Gastrocnemius medialis (tissue), 4 donors: ENCODE data around the gene ODC1.

Source experiments
- POLR2A ChIP-seq, 2 donors: fragments of 450-650 bp; IDR thresholded peaks; one replicate each; pipeline ENCODE4 v1.6.1; 2017; ENCODE audit warnings: antibody characterized with exemption in 2 of 2, mild to moderate bottlenecking in 2 of 2, moderate library complexity in 2 of 2
- TF ChIP-seq, protein P1 (sequence below), 5 experiments: fragments of 450-650 bp in 3 of 5; fragments of 200-600 bp in 2 of 5; sonication (generic) in 2 of 5; IDR thresholded peaks in 4 of 5; conservative IDR thresholded peaks in 1 of 5; 1 replicate in 4 of 5; 2 replicates in 1 of 5; pipeline ENCODE4 v1.5.1; 2016 to 2019; ENCODE audit warnings: antibody characterized with exemption in 5 of 5, mild to moderate bottlenecking in 3 of 5, moderate library complexity in 3 of 5

DNA sequence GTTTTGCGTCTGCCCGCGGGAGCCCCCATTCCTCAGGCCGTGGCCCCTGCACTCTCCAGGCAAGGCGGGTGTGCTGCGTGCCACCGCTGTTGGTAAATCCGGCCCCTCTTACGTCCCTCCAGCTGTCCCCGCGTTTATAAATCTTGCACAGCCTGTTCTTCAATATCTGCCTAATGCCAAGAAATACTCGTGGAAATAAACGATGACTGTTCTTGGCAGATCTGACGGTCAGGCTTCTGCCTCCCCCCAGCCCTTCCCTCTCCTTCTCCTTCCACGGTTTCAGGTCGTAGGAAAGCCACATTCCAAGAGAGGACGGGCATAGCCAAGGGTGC, 20.5 kb downstream of the ODC1 start:
- TF ChIP-seq, protein P1, sequence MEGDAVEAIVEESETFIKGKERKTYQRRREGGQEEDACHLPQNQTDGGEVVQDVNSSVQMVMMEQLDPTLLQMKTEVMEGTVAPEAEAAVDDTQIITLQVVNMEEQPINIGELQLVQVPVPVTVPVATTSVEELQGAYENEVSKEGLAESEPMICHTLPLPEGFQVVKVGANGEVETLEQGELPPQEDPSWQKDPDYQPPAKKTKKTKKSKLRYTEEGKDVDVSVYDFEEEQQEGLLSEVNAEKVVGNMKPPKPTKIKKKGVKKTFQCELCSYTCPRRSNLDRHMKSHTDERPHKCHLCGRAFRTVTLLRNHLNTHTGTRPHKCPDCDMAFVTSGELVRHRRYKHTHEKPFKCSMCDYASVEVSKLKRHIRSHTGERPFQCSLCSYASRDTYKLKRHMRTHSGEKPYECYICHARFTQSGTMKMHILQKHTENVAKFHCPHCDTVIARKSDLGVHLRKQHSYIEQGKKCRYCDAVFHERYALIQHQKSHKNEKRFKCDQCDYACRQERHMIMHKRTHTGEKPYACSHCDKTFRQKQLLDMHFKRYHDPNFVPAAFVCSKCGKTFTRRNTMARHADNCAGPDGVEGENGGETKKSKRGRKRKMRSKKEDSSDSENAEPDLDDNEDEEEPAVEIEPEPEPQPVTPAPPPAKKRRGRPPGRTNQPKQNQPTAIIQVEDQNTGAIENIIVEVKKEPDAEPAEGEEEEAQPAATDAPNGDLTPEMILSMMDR (IDR thresholded peaks at IDR 0.05 in 4 of 5, conservative IDR thresholded peaks at IDR 0.05 in 1 of 5): no peak
- no peak for TF ChIP-seq POLR2A (IDR thresholded peaks at IDR 0.05)
